DOHH2 (cell line): ENCODE data around the gene KDM4D.

Experiments
- H3F3A ChIP-seq: fragments of 200-600 bp; sonication (generic), shearing (Covaris generic); 2 replicates; pipeline ENCODE4 v1.6.0; 2016; ENCODE audit warnings: antibody characterized with exemption, mild to moderate bottlenecking; ENCODE audit not compliant: control insufficient read depth, insufficient read depth
- H3K27ac ChIP-seq: fragments of 200-600 bp; sonication (generic); 2 replicates; pipeline ENCODE4 v1.5.1; 2014; ENCODE audit warnings: low read depth, mild to moderate bottlenecking, low read length, moderate library complexity
- H3K27me3 ChIP-seq: fragments of 200-600 bp; sonication (generic); 2 replicates; pipeline ENCODE4 v1.6.1; 2014; ENCODE audit warnings: mild to moderate bottlenecking, low read length, mixed read lengths; ENCODE audit not compliant: control insufficient read depth
- H3K36me3 ChIP-seq: fragments of 200-600 bp; sonication (generic); 2 replicates; pipeline ENCODE4 v1.6.1; 2014; ENCODE audit warnings: mild to moderate bottlenecking, low read length, moderate library complexity, mixed read lengths; ENCODE audit not compliant: control insufficient read depth
- H3K4me1 ChIP-seq: fragments of 200-600 bp; sonication (generic); 2 replicates; pipeline ENCODE4 v1.6.1; 2014; ENCODE audit warnings: mild to moderate bottlenecking, low read length, mixed read lengths; ENCODE audit not compliant: control insufficient read depth
- H3K4me2 ChIP-seq: fragments of 200-600 bp; sonication (generic); 2 replicates; pipeline ENCODE4 v1.6.0; 2014; ENCODE audit warnings: mild to moderate bottlenecking, low read length, moderate library complexity
- H3K4me3 ChIP-seq: fragments of 200-600 bp; sonication (generic); 2 replicates; pipeline ENCODE4 v1.5.1; 2014; ENCODE audit warnings: mild to moderate bottlenecking, low read length, mixed read lengths
- H3K79me2 ChIP-seq: fragments of 200-600 bp; sonication (generic); 2 replicates; pipeline ENCODE4 v1.6.1; 2014; ENCODE audit warnings: mild to moderate bottlenecking, low read length, mixed read lengths; ENCODE audit not compliant: control insufficient read depth
- H3K9me2 ChIP-seq: fragments of 200-600 bp; sonication (generic); replicated peaks from 2 replicates; pipeline ENCODE4 v1.6.1; 2014; ENCODE audit warnings: mild to moderate bottlenecking, low read length, mixed read lengths; ENCODE audit not compliant: control insufficient read depth
- H3K9me3 ChIP-seq: fragments of 200-600 bp; sonication (generic); 2 replicates; pipeline ENCODE4 v1.6.1; 2014; ENCODE audit warnings: antibody characterized with exemption, low read length, mixed read lengths; ENCODE audit not compliant: control insufficient read depth, insufficient read depth
- H4K20me1 ChIP-seq: fragments of 200-600 bp; sonication (generic); 2 replicates; pipeline ENCODE4 v1.6.0; 2014; ENCODE audit warnings: low read depth, mild to moderate bottlenecking, antibody characterized with exemption, low read length, moderate library complexity; ENCODE audit not compliant: control insufficient read depth, insufficient read depth
- CTCF ChIP-seq: fragments of 200-600 bp; sonication (generic); IDR thresholded peaks from one replicate; pipeline ENCODE4 v1.5.1; 2014; ENCODE audit warnings: antibody characterized with exemption, mild to moderate bottlenecking, low read depth, low read length; ENCODE audit not compliant: poor library complexity, severe bottlenecking
- EZH2phosphoT487 ChIP-seq: fragments of 200-600 bp; sonication (generic); IDR thresholded peaks from 2 replicates; pipeline ENCODE4 v1.6.1; 2017; ENCODE audit warnings: borderline replicate concordance, mild to moderate bottlenecking, antibody characterized with exemption, low read length, moderate library complexity, mixed read lengths

KDM4D gene

GRCh38 chr11:95042239-95042638, 68.7 kb downstream of the KDM4D start:
- no peaks in the 10 kb centered on the region for H3K9me2 ChIP-seq
- no peaks in the 10 kb centered on the region for H3K79me2 ChIP-seq
- H3K4me2 ChIP-seq, result no peak overlapping the region
- no peaks in the 10 kb centered on the region for H4K20me1 ChIP-seq
- no peak overlapping the region for H3K4me3 ChIP-seq
- H3K36me3 ChIP-seq, result no peaks in the 10 kb centered on the region
- H3K27ac ChIP-seq, result no peak overlapping the region
- H3K9me3 ChIP-seq, result no peaks in the 10 kb centered on the region
- H3F3A ChIP-seq, result no peaks in the 10 kb centered on the region
- H3K27me3 ChIP-seq, result peaks cover 15% of the 10 kb centered on the region
- TF ChIP-seq EZH2phosphoT487 (no peak), CTCF (no peak)
- H3K4me1 ChIP-seq, result no peaks in the 10 kb centered on the region

DNA sequence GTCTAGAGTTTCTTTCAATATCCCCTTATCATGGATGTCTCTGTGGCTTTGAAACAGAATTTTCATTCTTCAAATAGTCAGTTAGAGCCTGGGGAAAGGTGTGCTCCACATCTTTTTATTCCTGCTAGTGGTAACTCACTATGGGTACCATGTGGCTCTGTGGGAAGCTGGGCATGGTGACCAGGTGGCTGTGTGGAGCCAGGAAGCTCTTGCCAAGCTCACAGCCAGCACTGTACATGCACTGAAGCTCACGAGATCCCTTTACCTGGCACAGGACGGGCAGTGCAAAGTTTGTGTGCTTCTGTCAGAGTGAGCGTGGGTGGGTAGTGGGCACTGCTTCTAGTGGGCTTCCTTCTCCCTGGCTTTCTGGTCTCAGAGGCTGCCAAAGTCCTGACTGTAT, 69.4 kb downstream of the KDM4D start:
- TF ChIP-seq EZH2phosphoT487 (no peak), CTCF (no peak)
- H3K27me3 ChIP-seq, result peaks cover 15% of the 10 kb centered on the region
- no peak overlapping the region for H3K27ac ChIP-seq
- H3K4me3 ChIP-seq, result no peak overlapping the region
- no peaks in the 10 kb centered on the region for H3K79me2 ChIP-seq
- no peaks in the 10 kb centered on the region for H3F3A ChIP-seq
- H3K4me1 ChIP-seq, result no peaks in the 10 kb centered on the region
- H3K9me2 ChIP-seq, result no peaks in the 10 kb centered on the region
- H4K20me1 ChIP-seq, result no peaks in the 10 kb centered on the region
- H3K4me2 ChIP-seq, result no peak overlapping the region
- no peaks in the 10 kb centered on the region for H3K9me3 ChIP-seq
- H3K36me3 ChIP-seq, result no peaks in the 10 kb centered on the region

- no peaks in the 10 kb centered on the region for H3K9me3 ChIP-seq
- H3K27me3 ChIP-seq, result peaks cover 15% of the 10 kb centered on the region
- no peak overlapping the region for H3K27ac ChIP-seq
- H4K20me1 ChIP-seq, result no peaks in the 10 kb centered on the region
- TF ChIP-seq EZH2phosphoT487 (no peak), CTCF (no peak)
- H3K4me2 ChIP-seq, result no peak overlapping the region
- H3K36me3 ChIP-seq, result no peaks in the 10 kb centered on the region
- no peak overlapping the region for H3K4me3 ChIP-seq
- no peaks in the 10 kb centered on the region for H3K79me2 ChIP-seq
- no peaks in the 10 kb centered on the region for H3F3A ChIP-seq
- H3K4me1 ChIP-seq, result no peaks in the 10 kb centered on the region
- H3K9me2 ChIP-seq, result no peaks in the 10 kb centered on the region
These were observed 70.5 kb downstream of the KDM4D start for GRCh38 chr11:95044010-95044409.

DNA sequence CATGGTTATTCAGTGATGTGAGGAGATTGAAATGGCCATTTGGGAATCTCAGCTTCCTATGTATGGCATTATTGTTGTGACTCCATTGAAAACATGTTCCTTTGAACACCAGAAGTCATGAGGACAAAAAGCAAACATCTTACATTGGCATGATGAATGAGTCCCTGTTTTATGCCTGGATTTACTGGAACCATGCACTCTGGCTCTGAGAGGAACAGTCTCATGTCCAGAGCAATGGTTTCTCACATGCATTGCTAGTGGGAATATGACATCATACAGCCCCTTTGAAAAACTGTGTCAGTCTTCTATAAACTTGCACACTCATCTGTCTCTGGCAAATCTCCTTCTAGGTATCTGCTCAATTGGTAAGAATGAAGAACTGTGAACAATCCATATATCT, 72.3 kb downstream of the KDM4D start:
- H3F3A ChIP-seq, result no peaks in the 10 kb centered on the region
- no peak overlapping the region for H3K4me2 ChIP-seq
- no peaks in the 10 kb centered on the region for H3K4me1 ChIP-seq
- peaks cover 15% of the 10 kb centered on the region for H3K27me3 ChIP-seq
- no peaks in the 10 kb centered on the region for H3K36me3 ChIP-seq
- H3K79me2 ChIP-seq, result no peaks in the 10 kb centered on the region
- H3K27ac ChIP-seq, result no peak overlapping the region
- no peaks in the 10 kb centered on the region for H3K9me3 ChIP-seq
- no peak overlapping the region for H3K4me3 ChIP-seq
- no peak for TF ChIP-seq EZH2phosphoT487
- TF ChIP-seq CTCF, result no peak
- H3K9me2 ChIP-seq, result no peaks in the 10 kb centered on the region
- H4K20me1 ChIP-seq, result no peaks in the 10 kb centered on the region
